ENCODE measurements around the gene RBBP5. TPM values are rescaled to one million over a fixed set of nuclear protein-coding genes. Genes with fewer than 3 reads are reported as not detected.

RBBP5 gene
- polyA plus RNA-seq, 1 experiment: 16.0 TPM

GRCh38 chr1:205152505-205152904 is 30.7 kb upstream of the RBBP5 start:
- Histone ChIP-seq H3K9me3 (ENCODE audit: control insufficient read depth, insufficient read depth, low read length) (peaks cover 16% of the 10 kb centered on the region), H3K4me3 (ENCODE audit: low read depth, low read length) (no peak overlapping the region), H3K27ac (ENCODE audit: low read depth, low read length) (no peak overlapping the region), H3K27me3 (ENCODE audit: control insufficient read depth, insufficient read depth, low read length) (no peaks in the 10 kb centered on the region)
- ChIA-PET CTCF (interaction anchor here (3.3 kb wide), 1 partner anchor 11 kb away, joined by 44 read pairs; no protein-coding TSS in a partner anchor), POLR2A (no interaction called here)
- no peak for TF ChIP-seq CTCF (IDR thresholded peaks at IDR 0.05; ENCODE audit: low read depth, low read length)
- no peak for DNase-seq (ENCODE audit: low read depth, low spot score)

GRCh38 chr1:205150651-205151428 is 29.1 kb upstream of the RBBP5 start:
- TF ChIP-seq CTCF (IDR thresholded peaks at IDR 0.05; ENCODE audit: low read depth, low read length): no peak
- no peak overlapping the region for H3K4me3 ChIP-seq (ENCODE audit: low read depth, low read length)
- DNase-seq (ENCODE audit: low read depth, low spot score): no peak
- H3K27me3 ChIP-seq (ENCODE audit: control insufficient read depth, insufficient read depth, low read length): no peaks in the 10 kb centered on the region
- POLR2A ChIA-PET: interaction anchor here (0.7 to 1.7 kb wide), 3 partner anchors 25 to 171 kb away, joined by 3 to 6 read pairs (median 5); partner anchors contain the start of gene TMCC2
- H3K9me3 ChIP-seq (ENCODE audit: control insufficient read depth, insufficient read depth, low read length): peaks cover 4% of the 10 kb centered on the region
- no peak overlapping the region for H3K27ac ChIP-seq (ENCODE audit: low read depth, low read length)
- CTCF ChIA-PET: interaction anchor here (0.6 to 3.3 kb wide), 9 partner anchors 9 to 174 kb away, joined by 3 to 44 read pairs (median 3); no protein-coding TSS in a partner anchor

GRCh38 chr1:205147191-205147835 is 25.5 kb upstream of the RBBP5 start:
- no peaks in the 10 kb centered on the region for H3K9me3 ChIP-seq (ENCODE audit: control insufficient read depth, insufficient read depth, low read length)
- CTCF ChIA-PET: interaction anchor here (1.3 to 2.3 kb wide), 3 partner anchors 25 to 109 kb away, joined by 3 to 13 read pairs (median 6); no protein-coding TSS in a partner anchor
- no peak overlapping the region for H3K4me3 ChIP-seq (ENCODE audit: low read depth, low read length)
- peak overlapping the region; percentile 58 for H3K27ac ChIP-seq (ENCODE audit: low read depth, low read length)
- POLR2A ChIA-PET: interaction anchor here (0.9 to 1.5 kb wide), 3 partner anchors 11 to 100 kb away, joined by 3 to 4 read pairs (median 3); no protein-coding TSS in a partner anchor
- no peak for TF ChIP-seq CTCF (IDR thresholded peaks at IDR 0.05; ENCODE audit: low read depth, low read length)
- peak; percentile 36 for DNase-seq (ENCODE audit: low read depth, low spot score)
- no peaks in the 10 kb centered on the region for H3K27me3 ChIP-seq (ENCODE audit: control insufficient read depth, insufficient read depth, low read length)

GRCh38 chr1:205144751-205145150 is 23.0 kb upstream of the RBBP5 start:
- no peaks in the 10 kb centered on the region for H3K27me3 ChIP-seq (ENCODE audit: control insufficient read depth, insufficient read depth, low read length)
- H3K9me3 ChIP-seq (ENCODE audit: control insufficient read depth, insufficient read depth, low read length): no peaks in the 10 kb centered on the region
- no peak overlapping the region for H3K4me3 ChIP-seq (ENCODE audit: low read depth, low read length)
- DNase-seq (ENCODE audit: low read depth, low spot score): peak; percentile 18
- ChIA-PET CTCF (interaction anchor here (0.9 to 4.6 kb wide), 6 partner anchors 19 to 111 kb away, joined by 3 to 26 read pairs (median 6); partner anchors contain the start of genes RBBP5 and TMCC2), POLR2A (interaction anchor here (1.5 kb wide), 1 partner anchor 95 kb away, joined by 3 read pairs; no protein-coding TSS in a partner anchor)
- peak overlapping the region; percentile 67 for H3K27ac ChIP-seq (ENCODE audit: low read depth, low read length)
- TF ChIP-seq CTCF (IDR thresholded peaks at IDR 0.05; ENCODE audit: low read depth, low read length): no peak
